ENCODE measurements around the gene ESRRB. TPM values are rescaled to one million over a fixed set of nuclear protein-coding genes. Genes with fewer than 3 reads are reported as not detected.

Gene ESRRB
- polyA plus RNA-seq, 5 donors = 0.29 to 0.72 (median 0.57) TPM

- DNase-seq = no peak
Observed at GRCh38 chr14:76405627-76406026, 29.7 kb downstream of the ESRRB start.

- no peak for DNase-seq
Observed at GRCh38 chr14:76407449-76408150, 31.7 kb downstream of the ESRRB start.

- DNase-seq = no peak
Observed at GRCh38 chr14:76408877-76409276, 32.9 kb downstream of the ESRRB start.

DNA sequence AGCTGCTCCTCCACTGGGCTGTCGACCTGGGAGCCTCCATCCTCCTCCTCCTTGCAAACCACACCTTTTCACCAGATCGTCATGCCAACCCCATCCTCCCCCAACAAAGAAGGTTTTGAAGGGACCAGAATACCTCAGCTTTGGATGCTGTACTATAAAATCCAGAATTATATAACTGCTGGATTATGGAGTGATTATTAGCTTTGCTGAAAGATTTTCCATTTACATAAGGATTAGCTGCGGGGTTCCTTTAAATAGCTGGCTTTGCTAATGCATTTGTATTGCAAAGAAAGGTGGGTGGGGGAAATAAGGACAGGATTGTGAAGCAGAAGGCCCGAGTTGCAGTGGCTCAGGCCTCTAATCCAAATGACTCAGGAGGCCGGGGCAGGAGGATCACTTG is 36.6 kb downstream of the ESRRB start:
- DNase-seq = no peak

- no peak for DNase-seq
Observed at GRCh38 chr14:76413106-76413961, 37.4 kb downstream of the ESRRB start.

- DNase-seq = no peak
Observed at GRCh38 chr14:76413962-76414600, 38.1 kb downstream of the ESRRB start.

DNA sequence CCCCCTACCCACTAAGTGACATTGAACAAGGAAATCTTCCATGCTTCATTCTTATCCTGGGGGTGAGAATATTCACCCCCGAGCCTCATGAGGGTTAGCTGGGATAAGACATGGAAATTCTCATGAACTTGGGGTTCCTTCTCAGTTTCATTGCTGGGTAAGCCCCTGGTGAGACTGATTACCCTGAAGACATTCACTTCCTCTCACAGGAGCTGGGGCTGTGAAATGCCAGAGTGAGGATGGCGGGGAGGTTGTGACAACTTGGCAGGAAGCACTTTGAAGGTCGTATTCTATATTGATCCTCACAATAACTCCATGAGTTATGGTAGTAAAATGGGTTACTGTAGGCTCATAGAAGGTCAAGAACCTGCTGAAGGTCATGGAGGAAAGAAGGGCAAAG is 43.5 kb downstream of the ESRRB start:
- no peak for DNase-seq

- no peak for DNase-seq
Observed at GRCh38 chr14:76420827-76421226, 44.9 kb downstream of the ESRRB start.

GRCh38 chr14:76421662-76422061 is 45.7 kb downstream of the ESRRB start:
- no peak for DNase-seq

- no peak for DNase-seq
Observed at GRCh38 chr14:76422662-76423061, 46.7 kb downstream of the ESRRB start.

DNA sequence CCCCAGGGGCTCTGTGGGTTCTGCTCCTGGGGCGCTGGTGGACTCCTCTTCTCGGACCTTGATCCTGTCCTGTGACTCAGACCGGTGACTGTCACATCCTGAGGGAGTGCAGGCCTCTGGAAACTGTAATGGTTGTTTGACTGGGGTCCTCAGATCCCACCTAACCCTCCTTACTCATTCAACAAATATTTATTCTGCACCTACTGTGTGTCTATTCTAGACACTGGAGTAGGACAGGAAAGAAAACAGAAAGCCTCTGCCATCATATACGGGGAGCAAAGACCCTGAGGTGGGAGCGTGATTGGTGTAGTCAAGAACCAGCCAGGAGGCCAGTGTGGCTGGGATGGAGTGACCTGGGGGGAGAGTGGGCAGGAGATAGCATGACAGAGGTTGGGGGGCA is 47.6 kb downstream of the ESRRB start:
- no peak for DNase-seq

DNA sequence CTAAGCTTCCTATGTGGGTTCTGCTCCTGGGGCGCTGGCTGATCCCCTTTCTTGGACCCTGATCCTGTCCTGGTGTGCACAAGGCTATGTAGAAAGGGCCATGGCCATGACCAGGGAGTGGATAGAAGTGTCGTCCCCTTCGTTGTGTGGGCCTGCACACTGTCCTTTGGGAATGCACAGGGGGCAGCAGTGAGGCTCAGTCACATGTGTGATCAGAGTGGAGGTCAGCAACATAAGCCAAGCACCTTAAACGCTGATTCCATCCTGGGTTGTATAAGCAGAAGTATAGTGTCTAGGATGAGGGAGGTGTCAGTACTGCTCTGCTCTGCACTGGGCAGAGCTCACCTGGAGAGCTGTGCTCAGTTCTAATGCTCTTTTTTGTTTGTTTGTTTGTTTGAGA is 48.4 kb downstream of the ESRRB start:
- DNase-seq = no peak

DNA sequence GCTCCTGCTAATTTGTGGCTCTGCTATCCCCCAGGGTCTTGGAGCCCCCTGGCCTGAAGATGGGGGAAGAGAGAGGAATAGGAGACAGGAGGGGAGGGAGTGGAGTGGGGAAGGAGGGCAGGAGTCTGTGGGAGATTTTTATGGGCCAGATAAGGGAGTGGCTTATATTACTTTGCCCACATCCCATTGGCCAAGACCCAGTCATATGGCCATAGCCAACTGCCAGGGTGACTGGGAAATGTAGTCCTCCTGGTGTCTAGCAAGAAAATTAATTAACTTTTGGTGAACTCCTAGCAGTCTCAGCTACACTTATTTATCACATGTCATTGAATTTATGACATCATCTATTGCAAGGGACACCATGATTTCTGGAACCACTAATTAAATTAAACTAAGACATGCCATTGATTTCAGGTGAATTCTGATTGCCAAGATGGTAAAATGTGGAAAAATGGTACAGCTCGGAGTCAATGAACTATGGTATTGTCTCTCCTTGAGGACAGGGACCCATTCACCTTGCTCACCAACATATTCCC is 50.3 kb downstream of the ESRRB start:
- no peak for DNase-seq

DNA sequence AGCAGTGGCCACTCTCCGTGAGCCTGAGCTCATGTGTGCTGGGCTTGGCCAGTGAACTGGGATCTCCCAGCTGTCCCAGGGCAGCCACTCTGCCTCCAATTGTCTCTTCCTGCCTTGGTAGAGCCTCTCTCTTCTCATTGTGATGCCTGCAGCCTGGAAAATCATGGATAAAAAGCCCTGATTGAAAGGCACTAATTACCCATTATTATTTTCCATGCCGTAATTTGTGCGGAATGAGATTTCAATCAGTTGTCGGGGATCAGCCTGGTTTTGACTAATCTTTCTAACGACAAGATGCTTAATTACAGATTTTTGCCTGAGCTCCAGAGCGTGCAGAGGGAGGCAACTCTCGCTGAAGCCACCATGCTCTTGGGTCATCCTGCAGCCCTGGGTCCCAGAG is 52.7 kb downstream of the ESRRB start:
- DNase-seq = no peak

- no peak for DNase-seq
Observed at GRCh38 chr14:76430017-76430416, 54.1 kb downstream of the ESRRB start.

- no peak for DNase-seq
Observed at GRCh38 chr14:76430475-76430980, 54.6 kb downstream of the ESRRB start.

DNA sequence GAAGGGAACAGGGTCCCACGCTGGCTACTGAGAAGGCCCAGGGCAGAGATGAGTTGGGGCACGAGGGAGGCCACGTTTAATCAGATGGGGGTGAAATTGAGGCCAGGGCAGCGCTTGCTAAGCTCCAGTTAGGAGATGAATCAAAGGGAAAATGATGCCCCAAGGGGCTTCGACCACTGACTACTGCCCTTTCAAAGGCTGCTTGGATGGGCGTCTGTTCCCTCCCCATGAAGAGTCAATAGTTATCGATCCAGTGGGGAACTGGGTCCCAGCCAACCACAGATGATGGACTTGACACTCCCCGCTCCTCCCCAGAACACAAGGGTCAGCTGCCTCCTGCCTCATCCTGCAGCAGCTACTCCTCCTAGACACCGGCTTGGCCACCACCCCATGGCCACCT is 55.6 kb downstream of the ESRRB start:
- DNase-seq = no peak

DNA sequence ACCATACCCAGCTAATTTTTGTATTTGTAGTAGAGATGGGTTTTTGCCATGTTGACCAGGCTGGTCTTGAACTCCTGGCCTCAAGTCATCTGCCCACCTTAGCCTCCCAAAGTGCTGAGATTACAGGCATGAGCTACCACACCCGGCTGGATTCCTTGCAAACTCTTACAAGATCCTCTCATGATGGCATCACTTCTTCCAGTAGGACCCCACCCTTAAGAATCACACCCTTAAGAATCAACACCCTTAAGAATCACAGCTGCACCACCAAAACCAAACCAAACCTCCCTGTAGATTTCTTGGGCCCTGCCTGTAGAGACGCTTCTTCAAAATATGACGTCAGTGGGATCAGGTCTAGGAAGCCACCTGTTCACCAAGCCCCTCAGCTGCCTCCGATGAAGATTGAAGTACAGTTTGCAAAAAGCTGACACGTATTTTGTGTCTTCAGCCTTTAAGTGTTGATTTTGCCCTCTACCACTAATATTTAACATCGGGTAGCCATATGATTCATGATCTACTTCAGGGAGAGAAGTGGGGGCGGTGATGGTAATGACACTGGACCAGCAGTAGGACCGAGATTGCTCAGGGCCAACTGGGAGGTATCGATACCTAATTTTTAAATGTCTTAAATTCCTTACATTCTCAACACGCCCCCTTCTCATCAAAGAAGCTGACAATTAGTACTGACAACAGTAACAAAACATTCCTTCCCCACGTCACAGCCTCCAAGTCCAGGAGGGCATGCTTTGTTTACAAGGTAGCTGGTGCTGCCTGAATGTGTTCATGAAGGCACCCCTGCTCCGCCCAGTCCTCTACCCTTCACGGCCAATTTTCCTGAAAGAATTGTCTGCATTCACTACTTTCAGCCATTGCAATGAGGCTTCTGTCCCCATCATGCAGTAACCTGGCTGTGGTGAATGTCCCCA is 57.2 kb downstream of the ESRRB start:
- no peak for DNase-seq

DNA sequence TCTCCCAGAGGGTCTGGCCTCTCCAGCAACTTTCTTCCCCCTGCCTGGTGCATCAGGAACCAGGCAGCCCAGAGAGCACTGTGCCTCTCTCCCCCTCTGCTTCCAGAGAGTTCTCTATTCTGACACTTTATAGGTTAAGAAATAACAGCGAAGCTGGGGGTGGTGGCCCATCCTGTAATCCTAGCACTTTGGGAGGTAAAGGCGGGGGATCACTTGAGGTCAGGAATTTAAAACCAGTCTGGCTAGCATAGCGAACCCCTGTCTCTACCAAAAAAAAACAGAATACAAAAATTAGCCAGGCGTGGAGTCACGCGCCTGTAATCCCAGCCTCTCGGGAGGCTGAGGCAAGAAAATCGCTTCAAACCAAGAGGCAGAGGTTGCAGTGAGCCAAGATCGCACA is 58.3 kb downstream of the ESRRB start:
- DNase-seq = no peak

- DNase-seq = no peak
Observed at GRCh38 chr14:76439237-76439775, 63.4 kb downstream of the ESRRB start.

DNA sequence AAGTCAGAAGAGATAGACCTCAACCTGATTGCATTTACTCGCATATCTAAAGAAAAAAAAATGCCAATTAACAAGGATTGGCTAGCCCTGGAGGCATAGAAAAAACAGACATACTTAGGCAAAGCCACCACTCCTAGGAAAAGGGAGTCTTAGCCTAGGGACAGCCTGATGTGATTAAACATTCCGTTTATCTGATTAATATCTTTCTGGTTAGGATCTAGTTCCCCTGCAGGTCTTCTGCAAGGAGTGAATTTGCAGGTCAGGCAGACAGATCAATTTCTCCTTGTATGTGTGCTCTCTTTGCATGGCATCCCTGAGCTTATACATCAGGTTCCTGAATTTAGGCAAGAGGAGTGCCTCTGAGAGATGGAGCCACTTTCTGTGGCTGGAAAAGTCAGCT is 70.5 kb downstream of the ESRRB start:
- DNase-seq = no peak

All from right lung (tissue), 5 donors.